Hepatocyte (in vitro differentiated cells): ENCODE results near the gene NR2F1-AS1. TPM values are rescaled to one million over a fixed set of nuclear protein-coding genes. Genes with fewer than 3 reads are reported as not detected.

Experiments
- DNase-seq: peaks from one replicate; pipeline ENCODE4 v3.0.0-alpha.2; 2016; ENCODE audit warnings: low spot score
- H2AFZ ChIP-seq: fragments of 200-600 bp; sonication (generic); 2 replicates; pipeline ENCODE4 v1.6.0; 2016; ENCODE audit warnings: antibody characterized with exemption, mild to moderate bottlenecking
- H3K27ac ChIP-seq: fragments of 200-600 bp; sonication (generic); 2 replicates; pipeline ENCODE4 v1.5.1; 2016; ENCODE audit warnings: mild to moderate bottlenecking
- H3K27me3 ChIP-seq: fragments of 200-600 bp; sonication (generic); 2 replicates; pipeline ENCODE4 v1.6.1; 2016
- H3K36me3 ChIP-seq: fragments of 200-600 bp; sonication (generic); replicated peaks from 2 replicates; pipeline ENCODE4 v1.5.1; 2016; ENCODE audit warnings: low read depth; ENCODE audit not compliant: insufficient read depth
- H3K4me1 ChIP-seq: fragments of 200-600 bp; sonication (generic); 2 replicates; pipeline ENCODE4 v1.5.1; 2016; ENCODE audit warnings: mild to moderate bottlenecking, moderate library complexity; ENCODE audit not compliant: insufficient read depth
- H3K4me2 ChIP-seq: fragments of 200-600 bp; sonication (generic); 2 replicates; pipeline ENCODE4 v1.6.0; 2016
- H3K4me3 ChIP-seq: fragments of 200-600 bp; sonication (generic); 2 replicates; pipeline ENCODE4 v1.5.1; 2016; ENCODE audit warnings: mild to moderate bottlenecking
- H3K79me2 ChIP-seq: fragments of 200-600 bp; sonication (generic); 2 replicates; pipeline ENCODE4 v1.6.0; 2017; ENCODE audit warnings: mild to moderate bottlenecking
- H3K9me2 ChIP-seq: fragments of 200-600 bp; sonication (generic); replicated peaks from 2 replicates; pipeline ENCODE4 v1.6.0; 2017; ENCODE audit warnings: mild to moderate bottlenecking; ENCODE audit not compliant: insufficient read depth
- H3K9me3 ChIP-seq: fragments of 200-600 bp; sonication (generic); 2 replicates; pipeline ENCODE4 v1.5.1; 2016; ENCODE audit warnings: low read depth, mild to moderate bottlenecking
- H4K20me1 ChIP-seq: fragments of 200-600 bp; sonication (generic); 2 replicates; pipeline ENCODE4 v1.6.0; 2016; ENCODE audit warnings: mild to moderate bottlenecking; ENCODE audit not compliant: insufficient read depth, poor library complexity, severe bottlenecking
- EZH2 ChIP-seq: fragments of 200-600 bp; sonication (generic); IDR thresholded peaks from 2 replicates; pipeline ENCODE4 v1.6.1; 2016; ENCODE audit warnings: antibody characterized with exemption, mild to moderate bottlenecking, borderline replicate concordance
- EZH2phosphoT487 ChIP-seq: fragments of 200-600 bp; sonication (generic); IDR thresholded peaks from one replicate; pipeline ENCODE4 v1.6.1; 2018; ENCODE audit warnings: antibody characterized with exemption, mild to moderate bottlenecking, low read depth, moderate library complexity; ENCODE audit not compliant: unreplicated experiment, severe bottlenecking
- WGBS: methylation state at CpG from one replicate; pipeline ENCODE4 v1.1.6; 2016; ENCODE audit warnings: low lambda C conversion rate; ENCODE audit errors: missing lambda C conversion rate; 5-methylcytosine and 5-hydroxymethylcytosine counted together
- polyA plus RNA-seq: library from polyadenylated mRNA; unstranded; fragments of >200 nt; fragmentation: Nextera tagmentation; extraction: Ambion mirVana; gene quantifications from 2 replicates; pipeline ENCODE4 v1.2.1, GENCODE V29; 2016
- total RNA-seq: library from RNA; depleted of rRNA; stranded (reverse); fragments of >200 nt; gene quantifications from 2 replicates; pipeline ENCODE4 v1.2.3, GENCODE V29; 2014
- TF ChIP-seq, protein P1 (sequence below): fragments of 200-600 bp; sonication (generic); IDR thresholded peaks from 2 replicates; pipeline ENCODE4 v1.5.1; 2016; ENCODE audit warnings: antibody characterized with exemption, mild to moderate bottlenecking; ENCODE audit not compliant: poor library complexity

NR2F1-AS1 gene
- total and polyA plus RNA-seq, 2 experiments from 2014 or later: 8.4 to 8.6 TPM

DNA sequence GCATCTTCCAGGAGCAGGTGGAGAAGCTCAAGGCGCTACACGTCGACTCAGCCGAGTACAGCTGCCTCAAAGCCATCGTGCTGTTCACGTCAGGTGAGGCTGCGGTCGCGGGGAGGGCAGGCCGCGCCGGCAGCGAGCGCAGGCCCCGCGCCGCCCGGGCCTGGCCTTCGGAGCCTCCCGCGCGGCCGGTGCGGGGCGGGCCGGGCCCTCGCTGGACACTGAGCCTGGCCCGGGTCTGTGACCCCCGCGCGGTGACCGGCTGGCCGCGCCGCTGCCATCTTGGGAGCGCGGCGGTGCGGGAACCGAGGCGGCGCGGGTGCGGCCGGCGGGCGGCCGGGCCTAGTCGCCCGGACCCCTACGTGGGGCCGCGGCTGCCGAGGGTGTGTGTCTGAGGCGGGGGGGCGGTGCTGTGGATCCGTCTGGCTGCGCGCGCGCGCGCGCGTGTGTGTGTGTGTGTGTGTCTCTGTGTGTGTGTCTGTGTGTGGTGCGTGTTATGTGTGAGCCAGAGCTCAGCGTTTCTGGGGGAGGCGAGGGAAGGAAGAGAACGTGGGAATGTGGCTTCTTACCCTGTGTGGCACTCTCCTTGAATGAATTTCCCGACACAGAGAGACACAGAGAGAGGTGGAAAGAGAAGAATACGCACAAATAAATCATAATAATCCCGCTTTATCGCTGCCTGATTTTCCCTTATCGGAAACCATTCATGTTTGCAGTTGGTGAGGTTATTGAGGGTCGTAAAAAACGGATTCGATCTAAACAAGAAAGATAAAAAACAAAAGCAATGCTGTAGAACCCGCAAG, 7.5 kb upstream of the NR2F1-AS1 start:
- Histone ChIP-seq H3K9me3 (no peaks in the 10 kb centered on the region), H3K4me1 (peaks cover 2% of the 10 kb centered on the region), H2AFZ (no peak overlapping the region), H4K20me1 (peaks cover 13% of the 10 kb centered on the region), H3K4me2 (peak overlapping the region; percentile 94), H3K4me3 (no peak overlapping the region), H3K27me3 (peaks cover 83% of the 10 kb centered on the region), H3K9me2 (no peaks in the 10 kb centered on the region), H3K79me2 (peaks cover 8% of the 10 kb centered on the region), H3K36me3 (no peaks in the 10 kb centered on the region), H3K27ac (no peak overlapping the region)
- no peak for DNase-seq
- TF ChIP-seq EZH2 (peak; percentile 63), EZH2phosphoT487 (peak; percentile 59)
- TF ChIP-seq, protein P1, sequence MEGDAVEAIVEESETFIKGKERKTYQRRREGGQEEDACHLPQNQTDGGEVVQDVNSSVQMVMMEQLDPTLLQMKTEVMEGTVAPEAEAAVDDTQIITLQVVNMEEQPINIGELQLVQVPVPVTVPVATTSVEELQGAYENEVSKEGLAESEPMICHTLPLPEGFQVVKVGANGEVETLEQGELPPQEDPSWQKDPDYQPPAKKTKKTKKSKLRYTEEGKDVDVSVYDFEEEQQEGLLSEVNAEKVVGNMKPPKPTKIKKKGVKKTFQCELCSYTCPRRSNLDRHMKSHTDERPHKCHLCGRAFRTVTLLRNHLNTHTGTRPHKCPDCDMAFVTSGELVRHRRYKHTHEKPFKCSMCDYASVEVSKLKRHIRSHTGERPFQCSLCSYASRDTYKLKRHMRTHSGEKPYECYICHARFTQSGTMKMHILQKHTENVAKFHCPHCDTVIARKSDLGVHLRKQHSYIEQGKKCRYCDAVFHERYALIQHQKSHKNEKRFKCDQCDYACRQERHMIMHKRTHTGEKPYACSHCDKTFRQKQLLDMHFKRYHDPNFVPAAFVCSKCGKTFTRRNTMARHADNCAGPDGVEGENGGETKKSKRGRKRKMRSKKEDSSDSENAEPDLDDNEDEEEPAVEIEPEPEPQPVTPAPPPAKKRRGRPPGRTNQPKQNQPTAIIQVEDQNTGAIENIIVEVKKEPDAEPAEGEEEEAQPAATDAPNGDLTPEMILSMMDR: no peak
- WGBS: 20% methylated on average over 71 of the region's 78 CpGs

DNA sequence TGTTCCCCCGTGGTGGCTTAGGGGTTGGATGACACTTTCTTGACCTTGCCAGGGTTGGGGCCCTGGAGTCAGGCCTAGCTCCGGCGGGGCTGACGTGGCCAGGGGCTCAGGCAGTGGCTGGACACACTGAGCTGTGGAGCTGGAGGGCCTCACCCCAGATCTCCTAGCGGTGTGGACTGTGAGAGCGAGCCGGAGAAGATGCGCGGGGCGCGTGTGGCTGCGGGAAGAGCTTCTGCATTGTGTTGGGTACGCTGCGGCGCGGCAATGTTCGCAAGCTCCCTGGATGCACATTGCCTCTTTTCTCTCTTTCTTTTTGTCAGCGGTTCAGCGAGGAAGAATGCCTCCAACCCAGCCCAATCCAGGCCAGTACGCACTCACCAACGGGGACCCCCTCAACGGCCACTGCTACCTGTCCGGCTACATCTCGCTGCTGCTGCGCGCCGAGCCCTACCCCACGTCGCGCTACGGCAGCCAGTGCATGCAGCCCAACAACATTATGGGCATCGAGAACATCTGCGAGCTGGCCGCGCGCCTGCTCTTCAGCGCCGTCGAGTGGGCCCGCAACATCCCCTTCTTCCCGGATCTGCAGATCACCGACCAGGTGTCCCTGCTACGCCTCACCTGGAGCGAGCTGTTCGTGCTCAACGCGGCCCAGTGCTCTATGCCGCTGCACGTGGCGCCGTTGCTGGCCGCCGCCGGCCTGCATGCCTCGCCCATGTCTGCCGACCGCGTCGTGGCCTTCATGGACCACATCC, 6.8 kb upstream of the NR2F1-AS1 start:
- Histone ChIP-seq H4K20me1 (peaks cover 13% of the 10 kb centered on the region), H3K79me2 (peaks cover 8% of the 10 kb centered on the region), H3K9me3 (no peaks in the 10 kb centered on the region), H3K27me3 (peaks cover 82% of the 10 kb centered on the region), H3K4me1 (peaks cover 5% of the 10 kb centered on the region), H3K36me3 (no peaks in the 10 kb centered on the region), H3K4me3 (no peak overlapping the region), H3K4me2 (peak overlapping the region; percentile 94), H2AFZ (no peak overlapping the region), H3K9me2 (no peaks in the 10 kb centered on the region), H3K27ac (no peak overlapping the region)
- peak; percentile 90 for TF ChIP-seq EZH2
- TF ChIP-seq, protein P1: no peak
- TF ChIP-seq EZH2phosphoT487: no peak
- 20% methylated on average over 59 of the region's 59 CpGs for WGBS
- no peak for DNase-seq

GRCh38 chr5:93586736-93587596, 5.9 kb upstream of the NR2F1-AS1 start:
- Histone ChIP-seq H3K9me2 (no peaks in the 10 kb centered on the region), H3K79me2 (peaks cover 8% of the 10 kb centered on the region), H2AFZ (no peak overlapping the region), H3K36me3 (no peaks in the 10 kb centered on the region), H3K4me1 (peaks cover 5% of the 10 kb centered on the region), H3K4me2 (peak overlapping the region; percentile 94), H3K27me3 (peaks cover 83% of the 10 kb centered on the region), H4K20me1 (peaks cover 13% of the 10 kb centered on the region), H3K4me3 (peak overlapping the region; percentile 22), H3K27ac (no peak overlapping the region), H3K9me3 (no peaks in the 10 kb centered on the region)
- no peak for DNase-seq
- TF ChIP-seq EZH2 (no peak), EZH2phosphoT487 (no peak)
- TF ChIP-seq, protein P1: no peak
- WGBS: 36% methylated on average over 11 of the region's 11 CpGs
